Measurements from ENCODE around the gene CCL4L2. TPM values are rescaled to one million over a fixed set of nuclear protein-coding genes. Genes with fewer than 3 reads are reported as not detected.
"Not testable (repeated sequence)": the region's sequence is repeated elsewhere in the genome, so short reads cannot be mapped to it uniquely, and the experiment has no call there.

Gene CCL4L2
- not detected in 2 replicates for total RNA-seq (2014; rRNA removed; shearing (Covaris generic))

GRCh38 chr17:36210439-36211211, at the start of gene CCL4L2:
TSS of gene CCL4L2 (plus strand) at chr17:36211063.
- not testable (repeated sequence) for DNase-seq (ENCODE audit: low read depth)

- DNase-seq (ENCODE audit: low read depth), result not testable (repeated sequence)
Observed at GRCh38 chr17:36168836-36169235, 42.0 kb upstream of the CCL4L2 start.

GRCh38 chr17:36176536-36176935, 34.3 kb upstream of the CCL4L2 start, which contains the start of gene TBC1D3B:
TSS of gene TBC1D3B (minus strand) at chr17:36176636. CDS start at chr17:36175050, 1,586 bp downstream.
- DNase-seq (ENCODE audit: low read depth), result not testable (repeated sequence)

GRCh38 chr17:36181446-36182175, 29.3 kb upstream of the CCL4L2 start:
- not testable (repeated sequence) for DNase-seq (ENCODE audit: low read depth)

- DNase-seq (ENCODE audit: low read depth), result no peak
Observed at GRCh38 chr17:36182176-36183000, 28.5 kb upstream of the CCL4L2 start.

- peak; percentile 39 for DNase-seq (ENCODE audit: low read depth)
Observed at GRCh38 chr17:36183001-36183971, 27.6 kb upstream of the CCL4L2 start.

- DNase-seq (ENCODE audit: low read depth), result no peak
Observed at GRCh38 chr17:36184023-36184765, 26.7 kb upstream of the CCL4L2 start.

GRCh38 chr17:36185416-36185815, 25.4 kb upstream of the CCL4L2 start:
- no peak for DNase-seq (ENCODE audit: low read depth)

- not testable (repeated sequence) for DNase-seq (ENCODE audit: low read depth)
Observed at GRCh38 chr17:36186810-36187763, 23.8 kb upstream of the CCL4L2 start.

- not testable (repeated sequence) for DNase-seq (ENCODE audit: low read depth)
Observed at GRCh38 chr17:36187943-36188665, 22.8 kb upstream of the CCL4L2 start.

- no peak for DNase-seq (ENCODE audit: low read depth)
Observed at GRCh38 chr17:36188891-36189306, 22.0 kb upstream of the CCL4L2 start.

- DNase-seq (ENCODE audit: low read depth), result not testable (repeated sequence)
Observed at GRCh38 chr17:36189993-36190392, 20.9 kb upstream of the CCL4L2 start.

GRCh38 chr17:36190549-36191330, 20.1 kb upstream of the CCL4L2 start:
- not testable (repeated sequence) for DNase-seq (ENCODE audit: low read depth)

GRCh38 chr17:36193216-36193775, 17.6 kb upstream of the CCL4L2 start:
- no peak for DNase-seq (ENCODE audit: low read depth)

GRCh38 chr17:36194147-36194831, 16.6 kb upstream of the CCL4L2 start:
- DNase-seq (ENCODE audit: low read depth), result not testable (repeated sequence)

GRCh38 chr17:36194832-36195433, 15.9 kb upstream of the CCL4L2 start:
- DNase-seq (ENCODE audit: low read depth), result not testable (repeated sequence)

Measured in M059J (cell line).